Karpas-422 (cell line): Measurements from ENCODE around the gene FBXO33. TPM values are rescaled to one million over a fixed set of nuclear protein-coding genes. Genes with fewer than 3 reads are reported as not detected.
"Not testable (repeated sequence)": the region's sequence is repeated elsewhere in the genome, so short reads cannot be mapped to it uniquely, and the experiment has no call there.

Experiments used
- DNase-seq: peaks from one replicate; pipeline ENCODE4 v3.0.0-alpha.2; 2015
- H2AFZ ChIP-seq: fragments of 200-600 bp; sonication (generic); 2 replicates; pipeline ENCODE4 v1.6.1; 2014; ENCODE audit warnings: antibody characterized with exemption, low read length, mixed read lengths
- H3K27ac ChIP-seq: fragments of 200-600 bp; sonication (generic); 2 replicates; pipeline ENCODE4 v1.5.1; 2014; ENCODE audit warnings: mild to moderate bottlenecking, low read length, moderate library complexity
- H3K27me3 ChIP-seq: fragments of 200-600 bp; sonication (generic); 2 replicates; pipeline ENCODE4 v1.6.1; 2014; ENCODE audit warnings: low read length, mixed read lengths
- H3K36me3 ChIP-seq: fragments of 200-600 bp; sonication (generic); 2 replicates; pipeline ENCODE4 v1.6.1; 2014; ENCODE audit warnings: low read length, mixed read lengths; ENCODE audit not compliant: insufficient read depth
- H3K4me1 ChIP-seq: fragments of 200-600 bp; sonication (generic); 2 replicates; pipeline ENCODE4 v1.6.1; 2014; ENCODE audit warnings: mild to moderate bottlenecking, low read length, mixed read lengths
- H3K4me2 ChIP-seq: fragments of 200-600 bp; sonication (generic); 2 replicates; pipeline ENCODE4 v1.6.1; 2014; ENCODE audit warnings: low read length, low read depth, mild to moderate bottlenecking; ENCODE audit not compliant: poor library complexity, severe bottlenecking
- H3K4me3 ChIP-seq: fragments of 200-600 bp; sonication (generic); 2 replicates; pipeline ENCODE4 v1.5.1; 2014; ENCODE audit warnings: mild to moderate bottlenecking, antibody characterized with exemption, low read length, mixed read lengths
- H3K79me2 ChIP-seq: fragments of 200-600 bp; sonication (generic); 2 replicates; pipeline ENCODE4 v1.6.1; 2014; ENCODE audit warnings: mild to moderate bottlenecking, low read length, mixed read lengths
- H3K9ac ChIP-seq: fragments of 200-600 bp; sonication (generic); 2 replicates; pipeline ENCODE4 v1.6.0; 2014; ENCODE audit warnings: low read length
- H3K9me2 ChIP-seq: fragments of 200-600 bp; sonication (generic), shearing (Covaris generic); replicated peaks from 2 replicates; pipeline ENCODE4 v1.6.0; 2014; ENCODE audit warnings: mild to moderate bottlenecking, low read length, moderate library complexity; ENCODE audit not compliant: insufficient read depth
- H3K9me3 ChIP-seq: fragments of 300-700, 200-600 bp; sonication (generic); 2 replicates; pipeline ENCODE4 v1.6.1; 2014; ENCODE audit warnings: low read length, mixed read lengths
- H4K20me1 ChIP-seq: fragments of 200-600 bp; sonication (generic); 2 replicates; pipeline ENCODE4 v1.6.1; 2014; ENCODE audit warnings: mild to moderate bottlenecking, antibody characterized with exemption, low read length, low read depth; ENCODE audit not compliant: insufficient read depth
- total RNA-seq: library from RNA; depleted of rRNA; stranded (reverse); fragments of >200 nt; shearing (Covaris generic); gene quantifications from 2 replicates; pipeline ENCODE4 v1.2.3, GENCODE V29; 2014; ENCODE audit warnings: low replicate concordance

The FBXO33 gene
- total RNA-seq, 1 experiment from 2014 or later, result 35.3 TPM

GRCh38 chr14:39366460-39367386, 65.5 kb downstream of the FBXO33 start:
- peaks cover 6% of the 10 kb centered on the region for H3K4me1 ChIP-seq
- no peaks in the 10 kb centered on the region for H3K27me3 ChIP-seq

GRCh38 chr14:39365354-39365753, 66.9 kb downstream of the FBXO33 start:
- H3K4me2 ChIP-seq, result no peak overlapping the region
- no peaks in the 10 kb centered on the region for H3K27me3 ChIP-seq
- H3K36me3 ChIP-seq, result peaks cover 9% of the 10 kb centered on the region; the same call in 1 of the 2 replicates
- H3K27ac ChIP-seq, result no peak overlapping the region
- no peak overlapping the region for H2AFZ ChIP-seq
- DNase-seq, result no peak
- no peaks in the 10 kb centered on the region for H3K9me2 ChIP-seq
- peaks cover 8% of the 10 kb centered on the region; the same call in 1 of the 2 replicates for H3K9me3 ChIP-seq
- H3K4me3 ChIP-seq, result no peak overlapping the region
- H3K4me1 ChIP-seq, result peaks cover 6% of the 10 kb centered on the region
- H3K79me2 ChIP-seq, result peaks cover 60% of the 10 kb centered on the region
- H4K20me1 ChIP-seq, result no peaks in the 10 kb centered on the region
- H3K9ac ChIP-seq, result no peak overlapping the region

More at GRCh38 chr14:39366460-39367386, 65.5 kb downstream of the FBXO33 start:
- Histone ChIP-seq H3K9ac (no peak overlapping the region), H3K9me3 (peaks cover 8% of the 10 kb centered on the region; the same call in 1 of the 2 replicates), H3K36me3 (peaks cover 9% of the 10 kb centered on the region; the same call in 1 of the 2 replicates), H4K20me1 (no peaks in the 10 kb centered on the region), H3K27ac (no peak overlapping the region), H3K4me2 (no peak overlapping the region), H3K4me3 (no peak overlapping the region), H3K79me2 (peaks cover 58% of the 10 kb centered on the region), H2AFZ (no peak overlapping the region), H3K9me2 (no peaks in the 10 kb centered on the region)
- no peak for DNase-seq

DNA sequence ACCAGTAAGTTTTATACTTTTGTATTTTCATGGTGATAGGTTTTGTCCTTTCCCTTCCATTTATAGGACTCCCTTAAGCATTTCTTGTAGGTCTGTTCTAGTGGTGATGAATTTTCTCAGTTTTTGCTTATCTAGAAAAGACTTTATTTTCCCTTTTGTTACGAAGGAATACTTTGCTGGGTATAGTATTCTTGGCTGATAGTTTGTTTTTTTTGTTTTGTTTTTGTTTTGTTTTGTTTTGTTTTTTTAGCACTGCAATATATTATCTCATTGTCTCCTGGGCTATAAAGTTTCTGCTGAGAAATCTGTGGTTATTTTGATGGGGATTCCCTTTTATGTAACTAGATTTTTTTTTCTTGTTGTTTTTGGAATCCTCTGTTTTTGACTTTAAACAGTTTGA, 67.7 kb downstream of the FBXO33 start:
- Histone ChIP-seq H3K4me1 (peaks cover 6% of the 10 kb centered on the region), H3K9me3 (peaks cover 8% of the 10 kb centered on the region; the same call in 1 of the 2 replicates), H3K27ac (no peak overlapping the region), H3K79me2 (peaks cover 67% of the 10 kb centered on the region), H3K9me2 (no peaks in the 10 kb centered on the region), H3K27me3 (no peaks in the 10 kb centered on the region), H3K36me3 (peaks cover 9% of the 10 kb centered on the region; the same call in 1 of the 2 replicates), H3K4me3 (no peak overlapping the region), H4K20me1 (no peaks in the 10 kb centered on the region), H2AFZ (no peak overlapping the region), H3K4me2 (no peak overlapping the region), H3K9ac (no peak overlapping the region)
- no peak for DNase-seq

GRCh38 chr14:39361556-39361955, 70.7 kb downstream of the FBXO33 start:
- H3K4me2 ChIP-seq, H3K9me2 ChIP-seq, H3K36me3 ChIP-seq, H3K9me3 ChIP-seq, H2AFZ ChIP-seq, DNase-seq, H4K20me1 ChIP-seq, H3K4me3 ChIP-seq, H3K27ac ChIP-seq, H3K9ac ChIP-seq, H3K4me1 ChIP-seq, H3K27me3 ChIP-seq: not testable (repeated sequence)
- peaks cover 50% of the 10 kb centered on the region for H3K79me2 ChIP-seq

DNA sequence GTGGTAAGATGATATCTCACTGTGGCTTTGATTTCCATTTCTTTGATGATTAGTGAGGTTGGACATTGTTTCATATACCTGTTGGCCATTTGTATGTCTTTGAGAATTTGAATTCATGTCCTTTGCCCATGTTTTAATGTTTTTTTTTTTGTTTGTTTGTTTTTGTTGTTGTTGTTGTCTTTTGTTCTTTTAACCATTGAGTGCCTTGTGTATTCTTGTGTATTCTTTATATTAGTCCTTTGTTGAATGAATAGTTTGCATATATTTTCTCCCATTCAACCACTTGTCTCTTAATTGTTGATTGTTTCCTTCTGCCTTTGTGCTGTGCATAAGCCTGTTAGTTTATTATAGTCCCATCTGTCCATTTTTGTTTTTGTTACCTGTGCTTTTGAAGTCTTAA, 71.9 kb downstream of the FBXO33 start:
- Histone ChIP-seq H3K9me2 (no peaks in the 10 kb centered on the region), H3K9ac (no peak overlapping the region), H3K36me3 (peaks cover 9% of the 10 kb centered on the region; the same call in 1 of the 2 replicates), H3K9me3 (peaks cover 7% of the 10 kb centered on the region; the same call in 1 of the 2 replicates), H3K4me1 (no peaks in the 10 kb centered on the region), H3K27ac (no peak overlapping the region), H2AFZ (no peak overlapping the region), H3K79me2 (peaks cover 38% of the 10 kb centered on the region), H3K4me3 (no peak overlapping the region), H3K4me2 (no peak overlapping the region), H4K20me1 (no peaks in the 10 kb centered on the region), H3K27me3 (no peaks in the 10 kb centered on the region)
- no peak for DNase-seq

GRCh38 chr14:39359069-39359468, 73.2 kb downstream of the FBXO33 start:
- DNase-seq, H3K27ac ChIP-seq, H3K9ac ChIP-seq, H3K4me1 ChIP-seq, H4K20me1 ChIP-seq, H3K36me3 ChIP-seq, H3K27me3 ChIP-seq, H2AFZ ChIP-seq, H3K4me2 ChIP-seq, H3K9me3 ChIP-seq, H3K4me3 ChIP-seq, H3K9me2 ChIP-seq: not testable (repeated sequence)
- peaks cover 30% of the 10 kb centered on the region for H3K79me2 ChIP-seq

DNA sequence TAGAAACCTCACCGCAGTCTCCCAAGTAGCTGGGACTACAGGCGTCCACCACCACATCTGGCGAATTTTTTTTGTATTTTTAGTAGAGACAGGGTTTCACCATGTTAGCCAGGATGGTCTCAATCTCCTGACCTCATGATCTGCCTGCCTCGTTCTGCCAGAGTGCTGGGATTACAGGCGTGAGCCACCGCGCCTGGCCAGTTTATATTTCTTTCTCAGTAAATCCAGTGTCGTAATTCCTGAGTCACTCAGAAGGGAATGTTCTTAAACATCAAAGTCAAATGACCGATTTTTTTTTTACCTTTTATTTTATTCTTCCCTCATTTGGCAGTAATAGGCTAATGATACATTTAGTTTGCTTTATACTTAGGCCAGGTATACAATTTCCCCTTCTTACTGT, 80.5 kb downstream of the FBXO33 start:
- no peak for DNase-seq
- Histone ChIP-seq H3K9me2 (no peaks in the 10 kb centered on the region), H3K79me2 (peaks cover 7% of the 10 kb centered on the region; the same call in 1 of the 2 replicates), H3K9ac (no peak overlapping the region), H3K4me2 (no peak overlapping the region), H4K20me1 (no peaks in the 10 kb centered on the region), H3K27me3 (no peaks in the 10 kb centered on the region), H3K4me3 (no peak overlapping the region), H3K27ac (no peak overlapping the region), H3K4me1 (no peaks in the 10 kb centered on the region), H2AFZ (no peak overlapping the region), H3K9me3 (peaks cover 7% of the 10 kb centered on the region; the same call in 1 of the 2 replicates), H3K36me3 (peaks cover 35% of the 10 kb centered on the region)

GRCh38 chr14:39350866-39351265, 81.4 kb downstream of the FBXO33 start:
- Histone ChIP-seq H4K20me1 (no peaks in the 10 kb centered on the region), H3K36me3 (peaks cover 39% of the 10 kb centered on the region), H3K27ac (no peak overlapping the region), H3K4me2 (no peak overlapping the region), H2AFZ (no peak overlapping the region), H3K9me2 (no peaks in the 10 kb centered on the region), H3K4me3 (no peak overlapping the region), H3K9me3 (peaks cover 7% of the 10 kb centered on the region; the same call in 1 of the 2 replicates), H3K27me3 (no peaks in the 10 kb centered on the region), H3K79me2 (peaks cover 7% of the 10 kb centered on the region; the same call in 1 of the 2 replicates), H3K9ac (no peak overlapping the region), H3K4me1 (no peaks in the 10 kb centered on the region)
- peak; percentile 38 for DNase-seq
